ENCODE measurements around the gene NXNL2.

The NXNL2 gene

GRCh38 chr9:88579050-88579715, 44.2 kb downstream of the NXNL2 start:
- DNase-seq, result no peak

GRCh38 chr9:88580961-88581360, 46.0 kb downstream of the NXNL2 start:
- DNase-seq, result no peak

- DNase-seq, result peak; percentile 78
Measured at GRCh38 chr9:88583901-88584596, 49.1 kb downstream of the NXNL2 start.

- no peak for DNase-seq
Measured at GRCh38 chr9:88585426-88585825, 50.4 kb downstream of the NXNL2 start.

GRCh38 chr9:88586452-88586851, 51.5 kb downstream of the NXNL2 start:
- peak; percentile 68 for DNase-seq

- peak; percentile 43 for DNase-seq
Measured at GRCh38 chr9:88587182-88587581, 52.2 kb downstream of the NXNL2 start.

GRCh38 chr9:88587885-88588649, 53.1 kb downstream of the NXNL2 start:
- DNase-seq, result no peak

- no peak for DNase-seq
Measured at GRCh38 chr9:88589656-88590055, 54.7 kb downstream of the NXNL2 start.

- no peak for DNase-seq
Measured at GRCh38 chr9:88590558-88591146, 55.7 kb downstream of the NXNL2 start.

- DNase-seq, result peak; percentile 68
Measured at GRCh38 chr9:88593537-88594185, 58.7 kb downstream of the NXNL2 start.
